Neural progenitor cell (in vitro differentiated cells): ENCODE measurements around the gene MYLK4. TPM values are rescaled to one million over a fixed set of nuclear protein-coding genes. Genes with fewer than 3 reads are reported as not detected.

Source experiments
- DNase-seq: peaks from one replicate; pipeline ENCODE4 v3.0.0-alpha.2; 2016; ENCODE audit warnings: low spot score
- H2AFZ ChIP-seq: fragments of 200-600 bp; sonication (generic); replicated peaks from 2 replicates; pipeline ENCODE4 v1.6.1; 2016; ENCODE audit warnings: antibody characterized with exemption
- H3F3A ChIP-seq: fragments of 200-600 bp; sonication (generic); 2 replicates; pipeline ENCODE4 v1.6.1; 2016; ENCODE audit warnings: antibody characterized with exemption, low read depth
- H3K27ac ChIP-seq: fragments of 200-600 bp; sonication (generic); 2 replicates; pipeline ENCODE4 v1.5.1; 2016; ENCODE audit warnings: mild to moderate bottlenecking
- H3K27me3 ChIP-seq: fragments of 200-600 bp; sonication (generic); 2 replicates; pipeline ENCODE4 v1.6.1; 2016; ENCODE audit warnings: mild to moderate bottlenecking, moderate library complexity
- H3K36me3 ChIP-seq: fragments of 200-600 bp; sonication (generic); 2 replicates; pipeline ENCODE4 v1.5.1; 2016
- H3K4me1 ChIP-seq: fragments of 200-600 bp; sonication (generic); 2 replicates; pipeline ENCODE4 v1.6.1; 2016; ENCODE audit warnings: mixed run types
- H3K4me2 ChIP-seq: fragments of 200-600 bp; sonication (generic); 2 replicates; pipeline ENCODE4 v1.6.1; 2016
- H3K4me3 ChIP-seq: fragments of 200-600 bp; sonication (generic); 2 replicates; pipeline ENCODE4 v1.5.1; 2016
- H3K79me2 ChIP-seq: fragments of 200-600 bp; sonication (generic); 2 replicates; pipeline ENCODE4 v1.6.1; 2016; ENCODE audit warnings: low read depth
- H3K9ac ChIP-seq: fragments of 200-600 bp; sonication (generic); 2 replicates; pipeline ENCODE4 v1.6.1; 2016
- H3K9me3 ChIP-seq: fragments of 200-600 bp; sonication (generic); 2 replicates; pipeline ENCODE4 v1.5.1; 2016; ENCODE audit warnings: low read depth
- H4K20me1 ChIP-seq: fragments of 200-600 bp; sonication (generic); 2 replicates; pipeline ENCODE4 v1.6.1; 2016; ENCODE audit warnings: low read depth
- H3K27ac Mint-ChIP-seq: 3 replicates; pipeline ENCODE4 v1.8.0; 2021; ENCODE audit warnings: mixed read lengths
- H3K27me3 Mint-ChIP-seq: 2 replicates; pipeline ENCODE4 v1.8.0; 2022; ENCODE audit warnings: low read depth, mild to moderate bottlenecking, inconsistent platforms, moderate library complexity, mixed read lengths; ENCODE audit not compliant: insufficient read depth
- H3K36me3 Mint-ChIP-seq: 3 replicates; pipeline ENCODE4 v1.8.0; 2021; ENCODE audit warnings: mixed read lengths
- H3K4me1 Mint-ChIP-seq: 3 replicates; pipeline ENCODE4 v1.8.0; 2021; ENCODE audit warnings: mixed read lengths
- H3K4me3 Mint-ChIP-seq: 3 replicates; pipeline ENCODE4 v1.8.0; 2021; ENCODE audit warnings: mild to moderate bottlenecking, moderate library complexity, mixed read lengths
- H3K9me3 Mint-ChIP-seq: 3 replicates; pipeline ENCODE4 v1.8.0; 2020; ENCODE audit warnings: mixed read lengths
- EZH2 ChIP-seq: fragments of 200-600 bp; sonication (generic); IDR thresholded peaks from 2 replicates; pipeline ENCODE4 v1.6.1; 2017; ENCODE audit warnings: antibody characterized with exemption, mild to moderate bottlenecking, moderate library complexity
- EZH2phosphoT487 ChIP-seq: fragments of 200-600 bp; sonication (generic); IDR thresholded peaks from 2 replicates; pipeline ENCODE4 v1.6.1; 2017; ENCODE audit warnings: antibody characterized with exemption
- total RNA-seq: library from RNA; depleted of rRNA; stranded (reverse); fragments of >200 nt; gene quantifications from 2 replicates; pipeline ENCODE4 v1.2.3, GENCODE V29; 2015; ENCODE audit warnings: low replicate concordance
- TF ChIP-seq, protein P1 (sequence below): fragments of 200-600 bp; sonication (generic); IDR thresholded peaks from 2 replicates; pipeline ENCODE4 v1.5.1; 2017; ENCODE audit warnings: antibody characterized with exemption, mild to moderate bottlenecking

Gene MYLK4
- total RNA-seq, 1 donor from 2014 or later: not detected

DNA sequence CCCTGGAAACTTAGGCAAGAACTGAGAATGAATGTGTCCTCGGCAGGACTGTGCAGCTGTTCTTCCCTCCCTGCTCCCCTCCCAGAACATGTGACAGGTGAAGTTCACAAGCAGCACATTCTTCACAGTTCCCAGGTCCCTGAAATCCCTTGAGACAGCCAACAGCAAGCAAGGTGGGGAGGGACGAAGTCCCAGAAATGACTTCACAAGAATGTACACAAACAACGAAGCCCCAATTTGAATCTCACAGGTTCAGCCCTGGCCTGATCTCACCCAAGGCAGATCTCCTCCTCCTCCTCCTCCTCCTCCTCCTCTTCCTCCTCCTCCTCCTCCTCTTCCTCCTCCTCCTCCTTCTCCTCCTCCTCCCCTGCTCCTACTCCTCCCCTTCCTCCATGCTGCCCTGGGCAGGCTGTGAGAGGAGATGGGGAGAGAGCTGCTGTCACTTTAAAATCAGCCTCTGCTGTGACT is 46.9 kb upstream of the MYLK4 start:
- Histone ChIP-seq H3K9ac (no peak overlapping the region), H3K27me3 (no peaks in the 10 kb centered on the region), H3K36me3 (no peaks in the 10 kb centered on the region), H2AFZ (no peak overlapping the region), H3K4me2 (peak overlapping the region; percentile 38), H3K4me1 (peaks cover 14% of the 10 kb centered on the region), H3F3A (no peaks in the 10 kb centered on the region), H3K4me3 (no peak overlapping the region), H3K9me3 (no peaks in the 10 kb centered on the region), H3K79me2 (no peaks in the 10 kb centered on the region), H4K20me1 (no peaks in the 10 kb centered on the region), H3K27ac (no peak overlapping the region)
- peak overlapping the region; percentile 91 for H3K27ac Mint-ChIP-seq
- peaks cover 5% of the 10 kb centered on the region for H3K27me3 Mint-ChIP-seq
- H3K36me3 Mint-ChIP-seq: no peaks in the 10 kb centered on the region
- TF ChIP-seq EZH2 (no peak), EZH2phosphoT487 (no peak)
- TF ChIP-seq, protein P1, sequence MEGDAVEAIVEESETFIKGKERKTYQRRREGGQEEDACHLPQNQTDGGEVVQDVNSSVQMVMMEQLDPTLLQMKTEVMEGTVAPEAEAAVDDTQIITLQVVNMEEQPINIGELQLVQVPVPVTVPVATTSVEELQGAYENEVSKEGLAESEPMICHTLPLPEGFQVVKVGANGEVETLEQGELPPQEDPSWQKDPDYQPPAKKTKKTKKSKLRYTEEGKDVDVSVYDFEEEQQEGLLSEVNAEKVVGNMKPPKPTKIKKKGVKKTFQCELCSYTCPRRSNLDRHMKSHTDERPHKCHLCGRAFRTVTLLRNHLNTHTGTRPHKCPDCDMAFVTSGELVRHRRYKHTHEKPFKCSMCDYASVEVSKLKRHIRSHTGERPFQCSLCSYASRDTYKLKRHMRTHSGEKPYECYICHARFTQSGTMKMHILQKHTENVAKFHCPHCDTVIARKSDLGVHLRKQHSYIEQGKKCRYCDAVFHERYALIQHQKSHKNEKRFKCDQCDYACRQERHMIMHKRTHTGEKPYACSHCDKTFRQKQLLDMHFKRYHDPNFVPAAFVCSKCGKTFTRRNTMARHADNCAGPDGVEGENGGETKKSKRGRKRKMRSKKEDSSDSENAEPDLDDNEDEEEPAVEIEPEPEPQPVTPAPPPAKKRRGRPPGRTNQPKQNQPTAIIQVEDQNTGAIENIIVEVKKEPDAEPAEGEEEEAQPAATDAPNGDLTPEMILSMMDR: no peak
- no peak for DNase-seq
- peaks cover 56% of the 10 kb centered on the region for H3K4me1 Mint-ChIP-seq
- H3K9me3 Mint-ChIP-seq: no peaks in the 10 kb centered on the region
- no peak overlapping the region for H3K4me3 Mint-ChIP-seq

DNA sequence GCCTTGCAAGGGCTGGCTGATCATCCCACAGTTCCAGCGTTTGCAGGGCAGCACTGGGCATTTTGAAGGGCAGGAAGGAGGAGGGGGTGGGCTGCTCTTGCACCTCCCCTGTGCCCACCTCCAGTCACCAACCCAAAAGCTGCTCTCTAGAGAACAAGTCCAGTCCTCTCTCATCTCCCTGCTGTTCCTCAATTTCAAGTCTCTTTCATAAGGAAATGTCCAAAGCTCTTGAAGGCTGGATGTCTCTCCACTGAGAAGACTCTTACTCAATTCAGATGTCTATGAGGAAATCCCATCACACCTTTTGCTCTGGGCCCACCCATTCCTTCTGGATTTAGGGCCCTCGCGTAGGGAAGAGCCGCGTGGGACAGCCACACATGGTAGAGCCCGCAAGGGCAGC is 46.1 kb upstream of the MYLK4 start:
- H3K79me2 ChIP-seq: no peaks in the 10 kb centered on the region
- H4K20me1 ChIP-seq: no peaks in the 10 kb centered on the region
- peaks cover 10% of the 10 kb centered on the region for H3K4me1 ChIP-seq
- no peak overlapping the region for H3K9ac ChIP-seq
- peaks cover 5% of the 10 kb centered on the region for H3K27me3 Mint-ChIP-seq
- H3K9me3 Mint-ChIP-seq: no peaks in the 10 kb centered on the region
- no peak overlapping the region for H3K4me3 Mint-ChIP-seq
- peak overlapping the region; percentile 22 for H3K27ac Mint-ChIP-seq
- no peak overlapping the region for H3K27ac ChIP-seq
- no peaks in the 10 kb centered on the region for H3F3A ChIP-seq
- no peak overlapping the region for H2AFZ ChIP-seq
- H3K4me3 ChIP-seq: no peak overlapping the region
- no peaks in the 10 kb centered on the region for H3K36me3 ChIP-seq
- H3K4me1 Mint-ChIP-seq: peaks cover 56% of the 10 kb centered on the region
- TF ChIP-seq, protein P1: no peak
- TF ChIP-seq EZH2phosphoT487: no peak
- no peak for TF ChIP-seq EZH2
- no peak overlapping the region for H3K4me2 ChIP-seq
- no peaks in the 10 kb centered on the region for H3K9me3 ChIP-seq
- no peaks in the 10 kb centered on the region for H3K36me3 Mint-ChIP-seq
- H3K27me3 ChIP-seq: no peaks in the 10 kb centered on the region
- DNase-seq: no peak

DNA sequence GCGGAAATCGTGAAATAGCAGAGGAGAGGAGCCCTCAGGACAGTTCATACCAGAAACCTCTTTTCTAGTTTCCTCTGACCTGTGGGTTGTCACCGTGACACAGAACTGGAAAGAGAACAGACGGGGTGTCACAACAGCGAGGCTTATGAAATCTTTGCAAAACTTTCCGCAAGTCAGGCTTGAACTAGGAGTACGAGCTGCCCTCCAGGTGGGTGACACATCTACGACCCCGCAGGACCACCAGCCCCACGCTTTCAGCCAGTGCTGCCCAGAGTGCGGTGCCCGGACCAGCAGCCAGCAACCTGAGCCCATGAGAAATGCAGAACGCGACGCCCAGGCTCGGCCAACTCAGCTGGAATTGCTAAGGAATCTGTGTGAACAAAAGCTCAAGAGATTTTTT is 45.2 kb upstream of the MYLK4 start:
- peak overlapping the region; percentile 66 for H3K27ac Mint-ChIP-seq
- Histone ChIP-seq H3K79me2 (no peaks in the 10 kb centered on the region), H3K36me3 (no peaks in the 10 kb centered on the region), H3K4me2 (no peak overlapping the region), H3K4me1 (peaks cover 10% of the 10 kb centered on the region), H3K9me3 (no peaks in the 10 kb centered on the region), H4K20me1 (no peaks in the 10 kb centered on the region), H3K27ac (no peak overlapping the region), H3F3A (peaks cover 1% of the 10 kb centered on the region), H3K27me3 (no peaks in the 10 kb centered on the region), H3K4me3 (no peak overlapping the region), H2AFZ (no peak overlapping the region), H3K9ac (no peak overlapping the region)
- peaks cover 60% of the 10 kb centered on the region for H3K4me1 Mint-ChIP-seq
- no peaks in the 10 kb centered on the region for H3K36me3 Mint-ChIP-seq
- no peak overlapping the region for H3K4me3 Mint-ChIP-seq
- H3K27me3 Mint-ChIP-seq: peaks cover 5% of the 10 kb centered on the region
- no peaks in the 10 kb centered on the region for H3K9me3 Mint-ChIP-seq
- no peak for DNase-seq
- TF ChIP-seq EZH2phosphoT487 (no peak), EZH2 (no peak)
- TF ChIP-seq, protein P1: no peak
